ENCODE data around the gene RAB31.

- TF ChIP-seq CTCF (IDR thresholded peaks at IDR 0.05 in 4 of 5, conservative IDR thresholded peaks at IDR 0.05 in 1 of 5): no peak
- TF ChIP-seq POLR2A (IDR thresholded peaks at IDR 0.05): no peak
Observed at GRCh38 chr18:9757827-9758621, 49.9 kb downstream of the RAB31 start.

Measured in gastrocnemius medialis (tissue), 4 donors.